Measurements from ENCODE around the gene COLEC12.

COLEC12 gene

DNA sequence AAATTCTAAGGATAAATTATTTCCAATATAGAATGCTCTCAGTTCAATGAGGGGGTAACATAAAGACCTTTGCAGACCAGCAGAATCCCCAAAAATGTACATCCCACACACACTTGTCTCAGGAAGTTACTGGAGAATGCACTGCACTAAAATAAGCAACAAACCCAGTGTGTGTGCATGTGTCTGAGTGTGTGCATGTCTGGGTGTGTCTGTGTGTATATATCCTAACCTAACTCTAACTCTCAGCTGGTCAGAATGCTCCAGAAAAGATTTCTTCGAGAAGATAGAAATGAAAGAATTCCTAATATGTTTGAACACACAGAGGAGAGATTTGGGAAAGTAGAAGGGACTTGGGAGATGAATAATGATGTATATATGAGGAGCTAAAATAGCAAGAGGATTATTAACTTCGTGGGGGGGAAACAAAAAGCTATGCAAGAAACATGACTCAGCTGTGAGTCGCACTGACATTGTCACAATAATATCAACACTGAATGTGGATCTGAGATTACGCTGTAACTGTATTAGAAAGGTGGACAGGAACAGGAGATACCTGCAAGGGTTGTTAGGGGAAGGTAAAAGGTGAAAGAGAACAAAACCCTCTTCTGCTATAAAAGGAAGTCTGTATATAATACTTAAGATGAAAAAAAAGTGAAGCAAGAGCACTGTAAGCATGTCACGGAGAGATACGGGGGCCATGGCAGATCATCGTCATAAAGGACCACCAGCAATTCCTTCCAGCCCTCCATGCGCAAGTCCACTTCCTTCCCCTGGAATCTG lies 11.1 kb downstream of the COLEC12 start:
- Histone ChIP-seq H3K27me3 (replicated peaks; ENCODE audit: control insufficient read depth, insufficient read depth, low read length) (no peaks in the 10 kb centered on the region), H3K4me1 (ENCODE audit: control insufficient read depth, insufficient read depth, low read length) (peaks cover 47% of the 10 kb centered on the region), H3K36me3 (ENCODE audit: control insufficient read depth, insufficient read depth, low read length, severe bottlenecking) (no peaks in the 10 kb centered on the region), H3K4me3 (ENCODE audit: low read length) (peak overlapping the region; percentile 47), H3K9ac (ENCODE audit: low read length) (peak overlapping the region; percentile 30), H3K9me3 (ENCODE audit: control insufficient read depth, low read length) (no peaks in the 10 kb centered on the region)
- DNase-seq (ENCODE audit: low read depth): peak; percentile 56

DNA sequence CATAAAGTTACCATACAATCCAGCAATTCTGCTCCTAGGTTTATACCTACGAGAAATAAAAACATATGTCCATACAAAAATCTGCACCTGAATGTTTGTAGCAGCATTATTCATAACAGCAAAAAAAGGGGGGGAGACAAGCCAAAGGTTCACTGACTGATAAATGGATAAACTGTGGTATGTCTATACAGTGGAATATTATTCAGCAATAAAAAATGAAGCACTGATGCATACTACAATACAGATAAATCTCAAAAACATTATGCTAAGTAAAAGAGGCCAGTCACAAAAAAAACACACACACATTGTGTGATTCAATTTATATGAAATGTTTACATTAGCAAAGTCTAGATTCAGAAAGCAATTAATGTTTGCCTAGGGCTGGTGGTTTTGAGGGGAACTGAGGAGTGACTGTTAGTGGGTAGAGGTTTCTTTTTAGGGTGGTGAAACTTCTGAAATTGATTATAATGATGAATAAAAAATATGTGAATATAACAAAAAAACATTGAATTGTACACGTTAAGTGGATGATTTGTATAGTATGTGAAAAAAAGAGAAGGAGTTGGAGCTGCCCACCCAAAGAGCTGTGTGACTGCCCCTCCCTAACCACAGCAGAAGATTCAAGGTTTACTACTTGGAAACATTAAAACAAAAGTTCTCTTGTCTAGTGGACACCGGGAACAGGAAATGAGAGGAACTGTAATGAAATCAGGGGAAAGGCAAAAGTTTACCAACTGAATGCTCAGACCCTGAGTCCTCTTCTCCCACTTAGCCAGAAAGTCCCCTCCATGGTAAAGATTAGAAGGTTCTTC lies 13.4 kb downstream of the COLEC12 start:
- H3K27me3 ChIP-seq (replicated peaks; ENCODE audit: control insufficient read depth, insufficient read depth, low read length): no peaks in the 10 kb centered on the region
- no peaks in the 10 kb centered on the region for H3K9me3 ChIP-seq (ENCODE audit: control insufficient read depth, low read length)
- peaks cover 30% of the 10 kb centered on the region for H3K4me1 ChIP-seq (ENCODE audit: control insufficient read depth, insufficient read depth, low read length)
- H3K36me3 ChIP-seq (ENCODE audit: control insufficient read depth, insufficient read depth, low read length, severe bottlenecking): no peaks in the 10 kb centered on the region
- H3K9ac ChIP-seq (ENCODE audit: low read length): no peak overlapping the region
- DNase-seq (ENCODE audit: low read depth): no peak
- no peak overlapping the region for H3K4me3 ChIP-seq (ENCODE audit: low read length)

DNA sequence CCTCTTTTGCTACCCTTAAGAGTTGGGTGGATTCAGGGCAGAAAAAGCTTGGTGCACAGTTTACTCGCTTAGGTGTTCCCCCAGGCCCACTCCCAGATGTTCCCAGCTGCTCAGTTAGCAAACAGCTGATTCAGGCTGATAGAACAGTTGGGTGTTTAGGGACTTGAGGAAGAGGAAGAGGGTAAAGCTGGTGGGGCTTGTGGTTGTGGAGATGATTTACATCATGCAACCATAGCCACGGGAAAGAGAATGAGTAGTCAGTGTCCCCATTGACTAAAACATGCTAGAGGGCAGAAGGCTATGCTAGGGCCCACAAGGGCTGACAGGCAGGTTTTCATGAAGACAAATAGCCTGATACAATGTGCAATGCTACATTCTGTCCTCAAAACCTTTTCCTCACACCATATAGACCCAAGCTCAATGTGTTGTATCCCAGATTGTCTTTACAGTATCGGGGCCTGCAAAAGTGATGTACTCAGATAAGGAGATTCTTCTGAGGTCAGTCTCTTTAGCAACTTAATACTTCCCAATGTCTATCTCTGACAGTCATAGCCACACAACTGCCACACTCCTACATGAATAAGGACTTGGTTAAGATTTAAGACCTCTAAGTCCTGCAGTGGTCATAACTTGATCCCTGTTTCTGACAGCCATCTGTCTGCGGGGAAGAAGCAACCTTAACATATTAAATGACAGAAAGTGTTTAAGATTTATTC lies 15.6 kb downstream of the COLEC12 start:
- Histone ChIP-seq H3K9me3 (ENCODE audit: control insufficient read depth, low read length) (no peaks in the 10 kb centered on the region), H3K9ac (ENCODE audit: low read length) (no peak overlapping the region), H3K4me1 (ENCODE audit: control insufficient read depth, insufficient read depth, low read length) (peaks cover 21% of the 10 kb centered on the region), H3K27me3 (replicated peaks; ENCODE audit: control insufficient read depth, insufficient read depth, low read length) (no peaks in the 10 kb centered on the region), H3K4me3 (ENCODE audit: low read length) (no peak overlapping the region), H3K36me3 (ENCODE audit: control insufficient read depth, insufficient read depth, low read length, severe bottlenecking) (no peaks in the 10 kb centered on the region)
- no peak for DNase-seq (ENCODE audit: low read depth)

DNA sequence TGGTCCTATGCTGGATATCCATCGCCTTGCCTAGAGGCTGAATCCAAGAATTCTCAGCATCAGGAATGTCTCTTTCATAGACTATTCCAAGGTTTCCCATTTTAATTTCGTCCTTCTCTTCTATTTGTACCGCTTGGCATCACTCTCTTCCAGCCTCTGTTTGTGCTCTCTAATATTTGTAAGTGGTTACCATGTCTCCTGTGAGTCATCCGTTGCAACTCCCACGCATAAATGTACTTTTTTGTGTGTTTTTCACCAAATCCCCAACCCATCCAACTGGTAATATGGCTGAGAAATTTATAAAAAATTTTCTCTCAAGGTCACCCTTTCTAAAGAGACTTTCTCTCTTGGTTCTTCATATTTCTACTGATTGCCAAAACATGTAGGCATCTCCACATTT lies 21.8 kb downstream of the COLEC12 start:
- peak overlapping the region; percentile 64 for H3K4me3 ChIP-seq (ENCODE audit: low read length)
- no peaks in the 10 kb centered on the region for H3K9me3 ChIP-seq (ENCODE audit: control insufficient read depth, low read length)
- peak; percentile 70 for DNase-seq (ENCODE audit: low read depth)
- peaks cover 44% of the 10 kb centered on the region for H3K4me1 ChIP-seq (ENCODE audit: control insufficient read depth, insufficient read depth, low read length)
- no peaks in the 10 kb centered on the region for H3K36me3 ChIP-seq (ENCODE audit: control insufficient read depth, insufficient read depth, low read length, severe bottlenecking)
- no peaks in the 10 kb centered on the region for H3K27me3 ChIP-seq (replicated peaks; ENCODE audit: control insufficient read depth, insufficient read depth, low read length)
- H3K9ac ChIP-seq (ENCODE audit: low read length): peak overlapping the region; percentile 52

DNA sequence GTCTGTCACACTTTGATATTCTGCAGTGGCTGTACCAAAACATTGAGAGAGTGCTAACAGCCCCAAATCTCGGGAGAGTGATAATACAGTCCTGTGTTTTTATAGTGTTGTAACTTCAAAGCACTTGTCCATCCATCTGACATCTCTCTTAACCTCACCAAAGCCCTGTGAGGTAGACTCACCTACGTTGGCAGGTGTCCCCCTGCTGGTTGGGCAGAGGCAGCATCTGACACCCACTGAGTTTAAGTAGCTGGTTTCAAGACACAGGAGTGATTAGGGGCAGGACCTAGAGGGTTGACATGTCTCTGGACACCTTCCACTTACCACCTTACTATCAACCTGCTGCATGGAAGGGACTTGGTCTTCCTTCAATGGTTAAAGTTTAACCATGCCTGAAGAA lies 22.9 kb downstream of the COLEC12 start:
- H3K4me3 ChIP-seq (ENCODE audit: low read length): no peak overlapping the region
- H3K9me3 ChIP-seq (ENCODE audit: control insufficient read depth, low read length): no peaks in the 10 kb centered on the region
- DNase-seq (ENCODE audit: low read depth): no peak
- H3K9ac ChIP-seq (ENCODE audit: low read length): no peak overlapping the region
- H3K4me1 ChIP-seq (ENCODE audit: control insufficient read depth, insufficient read depth, low read length): peaks cover 54% of the 10 kb centered on the region
- no peaks in the 10 kb centered on the region for H3K36me3 ChIP-seq (ENCODE audit: control insufficient read depth, insufficient read depth, low read length, severe bottlenecking)
- no peaks in the 10 kb centered on the region for H3K27me3 ChIP-seq (replicated peaks; ENCODE audit: control insufficient read depth, insufficient read depth, low read length)

DNA sequence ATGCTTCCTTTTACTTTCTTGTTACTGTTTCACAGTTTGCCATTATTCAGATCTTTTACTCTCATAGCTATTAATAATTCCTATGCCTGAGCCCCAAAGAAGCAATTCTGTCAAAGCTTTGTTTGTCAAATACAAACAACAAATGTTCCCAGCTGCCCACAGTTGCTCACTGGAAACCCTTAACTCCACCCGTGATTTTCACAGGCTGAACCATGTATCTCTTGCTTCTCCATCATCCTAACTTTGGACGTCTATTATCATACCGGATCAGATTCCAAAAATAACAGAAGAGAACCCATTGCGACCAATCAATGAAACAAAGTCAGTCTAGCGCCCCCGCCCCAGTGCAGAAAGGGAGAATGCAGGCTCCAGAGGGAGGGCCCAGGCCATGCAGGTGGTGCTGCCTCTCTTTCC lies 24.2 kb downstream of the COLEC12 start:
- Histone ChIP-seq H3K4me3 (ENCODE audit: low read length) (no peak overlapping the region), H3K9me3 (ENCODE audit: control insufficient read depth, low read length) (no peaks in the 10 kb centered on the region), H3K36me3 (ENCODE audit: control insufficient read depth, insufficient read depth, low read length, severe bottlenecking) (no peaks in the 10 kb centered on the region), H3K9ac (ENCODE audit: low read length) (peak overlapping the region; percentile 47), H3K27me3 (replicated peaks; ENCODE audit: control insufficient read depth, insufficient read depth, low read length) (no peaks in the 10 kb centered on the region), H3K4me1 (ENCODE audit: control insufficient read depth, insufficient read depth, low read length) (peaks cover 65% of the 10 kb centered on the region)
- DNase-seq (ENCODE audit: low read depth): no peak

DNA sequence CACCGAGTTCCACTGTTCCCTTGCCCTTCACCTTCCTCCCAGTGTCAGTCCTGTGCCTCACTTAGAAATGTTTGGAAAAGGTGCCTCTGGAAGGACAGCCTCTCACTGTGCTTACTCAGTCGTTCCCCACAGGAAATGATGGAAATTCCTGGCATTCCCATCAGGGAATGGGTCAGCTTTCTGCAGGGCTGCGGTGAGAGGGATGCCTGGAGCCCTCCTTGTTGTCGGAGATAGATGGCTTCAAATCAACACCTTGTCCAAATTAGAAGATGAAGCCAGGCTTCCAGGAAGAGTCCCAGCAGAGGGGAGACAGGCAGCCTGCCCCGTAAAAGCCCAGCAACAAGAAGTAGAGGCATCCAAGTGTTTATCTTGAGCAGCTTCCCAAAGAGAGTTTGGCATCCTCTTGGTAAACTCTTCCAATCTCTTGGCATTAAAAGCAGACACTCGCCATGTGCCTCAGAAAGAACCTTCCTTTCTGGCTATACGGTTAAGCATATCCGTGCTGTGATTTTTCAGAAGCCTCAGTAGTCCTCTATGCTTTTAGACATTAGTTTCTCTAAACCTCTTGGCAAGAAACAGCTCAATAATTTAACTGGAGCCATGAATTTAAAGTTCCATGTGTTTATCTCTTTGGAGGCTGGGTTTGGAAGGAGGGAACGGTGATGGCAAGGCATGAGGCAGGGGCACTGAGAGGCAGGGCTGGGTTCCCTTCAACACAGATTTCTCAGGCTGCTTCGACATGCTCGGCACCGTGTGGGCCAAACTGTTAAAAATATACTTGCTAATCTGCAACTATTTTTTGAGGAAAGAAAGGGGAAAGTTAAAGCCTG lies 25.1 kb downstream of the COLEC12 start:
- Histone ChIP-seq H3K27me3 (replicated peaks; ENCODE audit: control insufficient read depth, insufficient read depth, low read length) (no peaks in the 10 kb centered on the region), H3K9ac (ENCODE audit: low read length) (peak overlapping the region; percentile 47), H3K4me1 (ENCODE audit: control insufficient read depth, insufficient read depth, low read length) (peaks cover 71% of the 10 kb centered on the region), H3K4me3 (ENCODE audit: low read length) (peak overlapping the region; percentile 59), H3K36me3 (ENCODE audit: control insufficient read depth, insufficient read depth, low read length, severe bottlenecking) (no peaks in the 10 kb centered on the region), H3K9me3 (ENCODE audit: control insufficient read depth, low read length) (no peaks in the 10 kb centered on the region)
- DNase-seq (ENCODE audit: low read depth): peak; percentile 54

DNA sequence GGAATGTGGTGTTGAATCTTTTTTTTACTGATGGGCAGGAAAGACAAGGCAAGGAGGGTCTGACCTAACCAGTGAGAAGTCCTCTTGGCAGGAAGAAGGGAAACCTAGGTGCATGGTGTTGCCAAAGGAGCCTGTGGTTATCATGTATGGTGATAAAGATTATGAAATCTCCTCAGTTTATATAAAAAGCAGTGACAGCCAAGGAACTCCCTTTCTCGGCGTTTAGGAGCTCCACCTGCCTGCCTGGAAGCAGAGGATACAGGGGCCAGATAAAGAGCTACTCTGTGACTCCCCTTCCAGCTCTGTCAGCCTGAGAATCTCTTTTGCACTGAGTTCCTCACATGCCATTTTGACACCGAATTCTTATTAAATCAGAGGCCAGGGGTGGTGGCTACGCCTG lies 26.1 kb downstream of the COLEC12 start:
- no peaks in the 10 kb centered on the region for H3K9me3 ChIP-seq (ENCODE audit: control insufficient read depth, low read length)
- H3K36me3 ChIP-seq (ENCODE audit: control insufficient read depth, insufficient read depth, low read length, severe bottlenecking): no peaks in the 10 kb centered on the region
- no peak overlapping the region for H3K9ac ChIP-seq (ENCODE audit: low read length)
- no peaks in the 10 kb centered on the region for H3K27me3 ChIP-seq (replicated peaks; ENCODE audit: control insufficient read depth, insufficient read depth, low read length)
- no peak for DNase-seq (ENCODE audit: low read depth)
- no peak overlapping the region for H3K4me3 ChIP-seq (ENCODE audit: low read length)
- H3K4me1 ChIP-seq (ENCODE audit: control insufficient read depth, insufficient read depth, low read length): peaks cover 69% of the 10 kb centered on the region

DNA sequence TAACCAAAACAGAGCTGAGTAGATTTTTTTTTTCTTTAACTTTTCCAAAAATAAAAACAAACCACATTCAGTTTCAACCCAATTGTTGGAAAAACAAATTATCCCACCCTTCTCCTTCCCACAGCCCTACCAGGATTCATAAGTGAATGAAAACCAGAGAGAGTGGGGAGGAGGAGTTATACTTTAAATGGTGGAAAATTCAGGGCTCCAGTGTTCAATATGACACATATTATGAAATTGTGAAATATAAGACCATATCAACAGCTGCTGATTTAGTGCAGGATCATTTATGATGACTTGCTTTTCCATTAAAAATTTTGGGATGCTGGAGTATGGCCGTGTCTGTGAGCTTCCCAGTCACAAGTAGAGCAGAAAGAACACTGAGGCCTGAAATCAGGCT lies 26.7 kb downstream of the COLEC12 start:
- Histone ChIP-seq H3K4me3 (ENCODE audit: low read length) (no peak overlapping the region), H3K36me3 (ENCODE audit: control insufficient read depth, insufficient read depth, low read length, severe bottlenecking) (no peaks in the 10 kb centered on the region), H3K27me3 (replicated peaks; ENCODE audit: control insufficient read depth, insufficient read depth, low read length) (no peaks in the 10 kb centered on the region), H3K4me1 (ENCODE audit: control insufficient read depth, insufficient read depth, low read length) (peaks cover 63% of the 10 kb centered on the region), H3K9me3 (ENCODE audit: control insufficient read depth, low read length) (no peaks in the 10 kb centered on the region), H3K9ac (ENCODE audit: low read length) (no peak overlapping the region)
- no peak for DNase-seq (ENCODE audit: low read depth)

DNA sequence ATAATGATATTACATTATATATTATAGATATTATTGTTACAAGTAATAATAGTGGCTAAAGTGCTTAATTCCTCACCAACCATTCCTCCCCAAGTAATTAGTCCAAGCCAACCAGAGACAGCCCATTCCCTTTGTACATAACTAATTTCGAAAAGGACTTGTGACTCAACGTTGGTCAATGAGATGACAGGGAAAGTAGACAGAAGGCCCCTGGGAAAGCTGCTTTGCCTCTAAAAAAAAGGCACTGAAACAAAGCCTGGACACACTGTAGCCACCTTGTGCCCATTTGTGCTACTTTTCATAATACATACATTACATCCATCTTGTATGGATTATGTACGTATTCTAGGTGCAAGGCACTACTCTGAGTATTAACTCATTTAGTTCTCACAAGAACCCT lies 28.8 kb downstream of the COLEC12 start:
- Histone ChIP-seq H3K9ac (ENCODE audit: low read length) (peak overlapping the region; percentile 2), H3K9me3 (ENCODE audit: control insufficient read depth, low read length) (no peaks in the 10 kb centered on the region)

More for the DNA sequence above, 28.8 kb downstream of the COLEC12 start:
- Histone ChIP-seq H3K4me3 (ENCODE audit: low read length) (no peak overlapping the region), H3K36me3 (ENCODE audit: control insufficient read depth, insufficient read depth, low read length, severe bottlenecking) (no peaks in the 10 kb centered on the region), H3K4me1 (ENCODE audit: control insufficient read depth, insufficient read depth, low read length) (peaks cover 55% of the 10 kb centered on the region), H3K27me3 (replicated peaks; ENCODE audit: control insufficient read depth, insufficient read depth, low read length) (no peaks in the 10 kb centered on the region)
- peak; percentile 26 for DNase-seq (ENCODE audit: low read depth)

Measured in adipocyte (in vitro differentiated cells).